Keratinocyte (primary cell): ENCODE data around the gene ANKRD10. TPM values are rescaled to one million over a fixed set of nuclear protein-coding genes. Genes with fewer than 3 reads are reported as not detected.

Source experiments
- DNase-seq: peaks from one replicate; pipeline ENCODE4 v3.0.0-alpha.2; 2011; ENCODE audit warnings: low read depth, missing footprints, low spot score
- FAIRE-seq: peaks from 2 replicates; lab custom pipeline; 2011; peaks lifted over from hg19 to GRCh38; lab: Jason Lieb, UNC
- H2AFZ ChIP-seq: 2 replicates; pipeline ENCODE4 v1.6.0; 2012; ENCODE audit warnings: low read length, control low read depth, inconsistent platforms; ENCODE audit not compliant: control insufficient read depth
- H3K27ac ChIP-seq: 2 replicates; pipeline ENCODE4 v1.5.1; 2011; ENCODE audit warnings: low read length; ENCODE audit not compliant: control insufficient read depth, insufficient read depth
- H3K27me3 ChIP-seq: 3 replicates; pipeline ENCODE4 v1.6.0; 2011; ENCODE audit warnings: low read length; ENCODE audit not compliant: control insufficient read depth, insufficient read depth; ENCODE audit errors: extremely low read depth
- H3K36me3 ChIP-seq, 2 experiments: 2 replicates in 1 of 2; 3 replicates in 1 of 2; pipeline ENCODE4 v1.5.1; 2011; ENCODE audit warnings: low read length in 2 of 2, mild to moderate bottlenecking in 1 of 2; ENCODE audit not compliant: control insufficient read depth in 2 of 2, insufficient read depth in 2 of 2; ENCODE audit errors: extremely low read depth in 1 of 2
- H3K4me1 ChIP-seq: 3 replicates; pipeline ENCODE4 v1.5.1; 2011; ENCODE audit warnings: low read length; ENCODE audit not compliant: control insufficient read depth, insufficient read depth; ENCODE audit errors: extremely low read depth
- H3K4me2 ChIP-seq: 3 replicates; pipeline ENCODE4 v1.6.0; 2011; ENCODE audit warnings: low read depth, low read length; ENCODE audit not compliant: control insufficient read depth, insufficient read depth; ENCODE audit errors: extremely low read depth
- H3K4me3 ChIP-seq, 3 experiments: fragments of 200-600 bp in 1 of 3; sonication (generic) in 1 of 3; 2 replicates in 2 of 3; 3 replicates in 1 of 3; pipeline ENCODE4 v1.5.1; 2011 to 2016; ENCODE audit warnings: low read length in 3 of 3, mild to moderate bottlenecking in 3 of 3, control low read depth in 2 of 3, inconsistent platforms in 1 of 3, low read depth in 1 of 3, mixed read lengths in 1 of 3, mixed run types in 1 of 3, moderate library complexity in 1 of 3; ENCODE audit not compliant: control insufficient read depth in 2 of 3, insufficient read depth in 2 of 3; ENCODE audit errors: extremely low read depth in 1 of 3
- H3K79me2 ChIP-seq: 2 replicates; pipeline ENCODE4 v1.6.0; 2012; ENCODE audit warnings: low read length; ENCODE audit not compliant: control insufficient read depth, insufficient read depth
- H3K9ac ChIP-seq: 3 replicates; pipeline ENCODE4 v1.6.0; 2011; ENCODE audit warnings: low read length; ENCODE audit not compliant: control insufficient read depth, insufficient read depth; ENCODE audit errors: extremely low read depth
- H3K9me1 ChIP-seq: 3 replicates; pipeline ENCODE4 v1.6.0; 2011; ENCODE audit warnings: low read length; ENCODE audit not compliant: control insufficient read depth, insufficient read depth; ENCODE audit errors: extremely low read depth
- H3K9me3 ChIP-seq: 2 replicates; pipeline ENCODE4 v1.5.1; 2012; ENCODE audit warnings: low read depth, low read length; ENCODE audit not compliant: control insufficient read depth
- H4K20me1 ChIP-seq: 3 replicates; pipeline ENCODE4 v1.6.0; 2011; ENCODE audit warnings: low read length; ENCODE audit not compliant: control insufficient read depth, insufficient read depth; ENCODE audit errors: extremely low read depth
- CTCF ChIP-seq, 3 experiments: IDR thresholded peaks in 1 of 3; conservative IDR thresholded peaks in 1 of 3; optimal IDR thresholded peaks in 1 of 3; 2 replicates in 2 of 3; 3 replicates in 1 of 3; pipeline versions ENCODE3 to v1.5.1; 2011; ENCODE audit warnings: low read length in 3 of 3, mild to moderate bottlenecking in 3 of 3, moderate library complexity in 2 of 3, control low read depth in 1 of 3, inconsistent platforms in 1 of 3; ENCODE audit not compliant: insufficient read depth in 2 of 3; ENCODE audit errors: extremely low read depth in 1 of 3
- EZH2 ChIP-seq: IDR thresholded peaks from one replicate; pipeline ENCODE4 v1.6.1; 2012; ENCODE audit warnings: inconsistent platforms, mild to moderate bottlenecking, low read length, moderate library complexity
- dilution Hi-C: fragments of 300-500 bp; cut with MboI; formaldehyde crosslinking; loops from one replicate; pipeline ENCODE4 v1.7.0; 2020; ENCODE audit warnings: low sequenced_read_pairs; ENCODE audit not compliant: extremely low pct_ligation_motif_present
- polyA plus RNA-seq, 5 experiments: library from polyadenylated mRNA; depleted of rRNA in 3 of 5; stranded (reverse) in 3 of 5; stranded (forward) in 1 of 5; unstranded in 1 of 5; fragments of >200 nt; gene quantifications; 1 replicate in 1 of 5; 2 replicates in 3 of 5; 3 replicates in 1 of 5; pipeline versions ENCODE4 v1.2.1 to v1.2.3, GENCODE V29; 2011 to 2012; ENCODE audit warnings: missing spikeins in 2 of 5, low read depth in 1 of 5, low replicate concordance in 1 of 5

The ANKRD10 gene
- polyA plus RNA-seq, 1 donor (not counting 4 experiments of a cell fraction or from before 2014, with no cell fraction given), result 58.1 TPM

GRCh38 chr13:110872034-110872767 is 42.7 kb downstream of the ANKRD10 start:
- H3K27ac ChIP-seq, result peak overlapping the region; percentile 60
- no peaks in the 10 kb centered on the region for H3K36me3 ChIP-seq
- H3K4me1 ChIP-seq, result peaks cover 39% of the 10 kb centered on the region
- peaks cover 7% of the 10 kb centered on the region for H3K27me3 ChIP-seq
- H3K9me1 ChIP-seq, result peaks cover 2% of the 10 kb centered on the region
- peak overlapping the region; percentile 86 for H3K4me2 ChIP-seq
- dilution Hi-C loops, result no loop called here
- no peak overlapping the region for H3K4me3 ChIP-seq
- no peaks in the 10 kb centered on the region for H3K79me2 ChIP-seq
- no peak overlapping the region for H2AFZ ChIP-seq
- DNase-seq, result no peak
- no peaks in the 10 kb centered on the region for H4K20me1 ChIP-seq
- FAIRE-seq, result no peak
- no peaks in the 10 kb centered on the region for H3K9me3 ChIP-seq
- TF ChIP-seq EZH2 (no peak), CTCF (optimal IDR thresholded peaks at IDR 0.05 in 1 of 3, IDR thresholded peaks at IDR 0.05 in 1 of 3, conservative IDR thresholded peaks at IDR 0.05 in 1 of 3; ENCODE audit: extremely low read depth in 1 of 3, insufficient read depth in 2 of 3, low read length in 3 of 3) (no peak)
- H3K9ac ChIP-seq, result peak overlapping the region; percentile 15

- no peaks in the 10 kb centered on the region for H3K9me3 ChIP-seq
- H3K79me2 ChIP-seq, result no peaks in the 10 kb centered on the region
- peak; percentile 99 for FAIRE-seq
- H3K9ac ChIP-seq, result peak overlapping the region; percentile 57
- H3K4me2 ChIP-seq, result peak overlapping the region; percentile 86
- DNase-seq, result peak; percentile 83
- TF ChIP-seq CTCF (optimal IDR thresholded peaks at IDR 0.05 in 1 of 3, IDR thresholded peaks at IDR 0.05 in 1 of 3, conservative IDR thresholded peaks at IDR 0.05 in 1 of 3; ENCODE audit: extremely low read depth in 1 of 3, insufficient read depth in 2 of 3, low read length in 3 of 3), result no peak
- TF ChIP-seq EZH2, result no peak
- H3K4me1 ChIP-seq, result peaks cover 37% of the 10 kb centered on the region
- peak overlapping the region in 2 of 3 experiments; percentile 32 to 40 for H3K4me3 ChIP-seq
- H3K36me3 ChIP-seq, result no peaks in the 10 kb centered on the region
- peak overlapping the region; percentile 82 for H2AFZ ChIP-seq
- peaks cover 7% of the 10 kb centered on the region for H3K27me3 ChIP-seq
- peaks cover 2% of the 10 kb centered on the region for H3K9me1 ChIP-seq
- H3K27ac ChIP-seq, result peak overlapping the region; percentile 68
- H4K20me1 ChIP-seq, result no peaks in the 10 kb centered on the region
- dilution Hi-C loops, result no loop called here
These were observed 44.8 kb downstream of the ANKRD10 start for GRCh38 chr13:110869805-110870706.
